ENCODE data around the gene ALOX15.

Gene ALOX15

GRCh38 chr17:4667166-4667565 lies 25.7 kb upstream of the ALOX15 start:
- Histone ChIP-seq H3K4me3 (ENCODE audit: low read depth in 1 of 2, low read length in 2 of 2) (no peak overlapping the region), H3K4me2 (ENCODE audit: insufficient read depth, low read length) (no peak overlapping the region), H3K27me3 (ENCODE audit: insufficient read depth, low read length, poor library complexity) (no peaks in the 10 kb centered on the region), H3K27ac (ENCODE audit: low read length) (no peak overlapping the region), H3K4me1 (ENCODE audit: insufficient read depth, low read length) (no peaks in the 10 kb centered on the region), H3K36me3 (ENCODE audit: insufficient read depth, low read length) (peaks cover 17% of the 10 kb centered on the region), H2AFZ (ENCODE audit: low read depth, low read length) (no peak overlapping the region), H3K79me2 (ENCODE audit: insufficient read depth, low read length) (no peaks in the 10 kb centered on the region), H4K20me1 (ENCODE audit: insufficient read depth, low read length) (no peaks in the 10 kb centered on the region), H3K9me3 (ENCODE audit: insufficient read depth, low read length, severe bottlenecking) (no peaks in the 10 kb centered on the region), H3K9ac (ENCODE audit: low read depth, low read length) (no peak overlapping the region)
- DNase-seq (no peak), ATAC-seq (ENCODE audit: insufficient read depth, low read depth) (no peak)
- no peak for TF ChIP-seq EZH2 (IDR thresholded peaks at IDR 0.05; ENCODE audit: borderline replicate concordance, low read depth, low read length, severe bottlenecking)
- no peak for TF ChIP-seq CTCF (IDR thresholded peaks at IDR 0.05; ENCODE audit: borderline replicate concordance, extremely low read depth, low read length, poor library complexity, severe bottlenecking)

- no peaks in the 10 kb centered on the region for H3K9me3 ChIP-seq (ENCODE audit: insufficient read depth, low read length, severe bottlenecking)
- no peaks in the 10 kb centered on the region for H3K27me3 ChIP-seq (ENCODE audit: insufficient read depth, low read length, poor library complexity)
- ATAC-seq (ENCODE audit: insufficient read depth, low read depth) (no peak), DNase-seq (no peak)
- H3K27ac ChIP-seq (ENCODE audit: low read length), result no peak overlapping the region
- TF ChIP-seq EZH2 (IDR thresholded peaks at IDR 0.05; ENCODE audit: borderline replicate concordance, low read depth, low read length, severe bottlenecking), result no peak
- H2AFZ ChIP-seq (ENCODE audit: low read depth, low read length), result no peak overlapping the region
- H3K4me1 ChIP-seq (ENCODE audit: insufficient read depth, low read length), result no peaks in the 10 kb centered on the region
- no peak overlapping the region for H3K9ac ChIP-seq (ENCODE audit: low read depth, low read length)
- H3K79me2 ChIP-seq (ENCODE audit: insufficient read depth, low read length), result no peaks in the 10 kb centered on the region
- no peaks in the 10 kb centered on the region for H4K20me1 ChIP-seq (ENCODE audit: insufficient read depth, low read length)
- peaks cover 8% of the 10 kb centered on the region for H3K36me3 ChIP-seq (ENCODE audit: insufficient read depth, low read length)
- H3K4me3 ChIP-seq (ENCODE audit: low read depth in 1 of 2, low read length in 2 of 2), result no peak overlapping the region
- no peak overlapping the region for H3K4me2 ChIP-seq (ENCODE audit: insufficient read depth, low read length)
Measured at GRCh38 chr17:4666296-4666695, 24.8 kb upstream of the ALOX15 start.

- Histone ChIP-seq H3K36me3 (ENCODE audit: insufficient read depth, low read length) (no peaks in the 10 kb centered on the region), H3K4me2 (ENCODE audit: insufficient read depth, low read length) (no peak overlapping the region), H3K9ac (ENCODE audit: low read depth, low read length) (no peak overlapping the region), H3K27ac (ENCODE audit: low read length) (no peak overlapping the region), H3K27me3 (ENCODE audit: insufficient read depth, low read length, poor library complexity) (no peaks in the 10 kb centered on the region), H4K20me1 (ENCODE audit: insufficient read depth, low read length) (no peaks in the 10 kb centered on the region), H2AFZ (ENCODE audit: low read depth, low read length) (no peak overlapping the region), H3K4me3 (ENCODE audit: low read depth in 1 of 2, low read length in 2 of 2) (no peak overlapping the region), H3K4me1 (ENCODE audit: insufficient read depth, low read length) (no peaks in the 10 kb centered on the region), H3K9me3 (ENCODE audit: insufficient read depth, low read length, severe bottlenecking) (no peaks in the 10 kb centered on the region), H3K79me2 (ENCODE audit: insufficient read depth, low read length) (no peaks in the 10 kb centered on the region)
- DNase-seq, result no peak
- ATAC-seq (ENCODE audit: insufficient read depth, low read depth), result no peak
- TF ChIP-seq EZH2 (IDR thresholded peaks at IDR 0.05; ENCODE audit: borderline replicate concordance, low read depth, low read length, severe bottlenecking), result no peak
- TF ChIP-seq CTCF (IDR thresholded peaks at IDR 0.05; ENCODE audit: borderline replicate concordance, extremely low read depth, low read length, poor library complexity, severe bottlenecking), result no peak
Measured at GRCh38 chr17:4665027-4665426, 23.5 kb upstream of the ALOX15 start.

GRCh38 chr17:4664230-4664629 lies 22.8 kb upstream of the ALOX15 start:
- Histone ChIP-seq H3K9ac (ENCODE audit: low read depth, low read length) (no peak overlapping the region), H2AFZ (ENCODE audit: low read depth, low read length) (no peak overlapping the region), H3K27me3 (ENCODE audit: insufficient read depth, low read length, poor library complexity) (no peaks in the 10 kb centered on the region), H3K27ac (ENCODE audit: low read length) (no peak overlapping the region), H3K4me3 (ENCODE audit: low read depth in 1 of 2, low read length in 2 of 2) (no peak overlapping the region), H3K4me1 (ENCODE audit: insufficient read depth, low read length) (no peaks in the 10 kb centered on the region), H4K20me1 (ENCODE audit: insufficient read depth, low read length) (no peaks in the 10 kb centered on the region), H3K79me2 (ENCODE audit: insufficient read depth, low read length) (no peaks in the 10 kb centered on the region), H3K36me3 (ENCODE audit: insufficient read depth, low read length) (no peaks in the 10 kb centered on the region), H3K9me3 (ENCODE audit: insufficient read depth, low read length, severe bottlenecking) (no peaks in the 10 kb centered on the region), H3K4me2 (ENCODE audit: insufficient read depth, low read length) (no peak overlapping the region)
- DNase-seq (no peak), ATAC-seq (ENCODE audit: insufficient read depth, low read depth) (no peak)
- no peak for TF ChIP-seq EZH2 (IDR thresholded peaks at IDR 0.05; ENCODE audit: borderline replicate concordance, low read depth, low read length, severe bottlenecking)
- TF ChIP-seq CTCF (IDR thresholded peaks at IDR 0.05; ENCODE audit: borderline replicate concordance, extremely low read depth, low read length, poor library complexity, severe bottlenecking), result no peak
